Mucosa of descending colon (tissue), 3 donors: ENCODE results near the gene MPRIP. TPM values are rescaled to one million over a fixed set of nuclear protein-coding genes. Genes with fewer than 3 reads are reported as not detected.

ENCODE experiments used
- ATAC-seq: fragments of 200-7000 bp; cut with Tn5 transposase; one replicate; pipeline ENCODE4 v1.9.1; 2020; ENCODE audit warnings: mild to moderate bottlenecking, moderate library complexity
- DNase-seq, 3 donors: peaks; one replicate each; pipeline ENCODE4 v3.0.0-alpha.2; 2020
- H3K36me3 ChIP-seq: fragments of 200-600 bp; one replicate; pipeline ENCODE4 v1.8.0; 2021; ENCODE audit warnings: low read depth, mild to moderate bottlenecking
- H3K4me1 ChIP-seq: fragments of 200-600 bp; one replicate; pipeline ENCODE4 v1.8.0; 2021; ENCODE audit warnings: low read depth, mild to moderate bottlenecking
- H3K4me3 ChIP-seq: fragments of 200-600 bp; one replicate; pipeline ENCODE4 v1.8.0; 2021; ENCODE audit warnings: mild to moderate bottlenecking
- H3K9me3 ChIP-seq: fragments of 200-600 bp; one replicate; pipeline ENCODE4 v1.8.0; 2021; ENCODE audit warnings: mild to moderate bottlenecking
- CTCF ChIP-seq: fragments of 200-600 bp; IDR thresholded peaks from one replicate; pipeline ENCODE4 v1.8.0; 2022; ENCODE audit warnings: antibody characterized with exemption, mild to moderate bottlenecking
- intact Hi-C, 2 donors: fragments of 100-400 bp; cut with DNase I in 1 of 2; cut with micrococcal nuclease in 1 of 2; formaldehyde crosslinking; loops; one replicate each; pipeline versions ENCODE4 v1.11.0 to v1.11.1; 2022; cut with DNase I, micrococcal nuclease
- total RNA-seq, 3 donors: library from RNA; stranded (reverse); fragmentation: NEBNext Ultra II Directional in 2 of 3; extraction: Animal tissue kit (Norgen Biotek cat#: 25700) in 2 of 3; gene quantifications; one replicate each; pipeline versions ENCODE4 v1.2.1 to v1.2.4, GENCODE V29; 2021 to 2023
- donor health status: DM: no; HTN: no; CAD: no; lungs with moderate emphysema.
- donor health status: DM: no; HTN: no; CAD: no.
- donor health status: DM: no; HTN: yes; CAD: no.

The MPRIP gene
- total RNA-seq, 3 donors from 2014 or later, result 150 to 249 (median 231) TPM

- DNase-seq, result peak in 2 of 3 donors; percentile 45 to 54
- H3K9me3 ChIP-seq, result no peaks in the 10 kb centered on the region
- no peak for TF ChIP-seq CTCF
- intact Hi-C loops, result loop anchor here in 1 of 2 donors (10.0 kb wide), 1 partner anchor 142 kb away; no protein-coding TSS in a partner anchor
- H3K36me3 ChIP-seq, result peaks cover 4% of the 10 kb centered on the region
- H3K4me3 ChIP-seq, result no peak overlapping the region
- ATAC-seq, result peak; percentile 70
- H3K4me1 ChIP-seq, result no peaks in the 10 kb centered on the region
Measured at GRCh38 chr17:17146786-17147406, 104.6 kb downstream of the MPRIP start.

GRCh38 chr17:17147821-17148220 is 105.6 kb downstream of the MPRIP start:
- H3K4me3 ChIP-seq, result no peak overlapping the region
- no peak for TF ChIP-seq CTCF
- intact Hi-C loops, result loop anchor here in 1 of 2 donors (10.0 kb wide), 1 partner anchor 143 kb away; no protein-coding TSS in a partner anchor
- H3K9me3 ChIP-seq, result no peaks in the 10 kb centered on the region
- H3K4me1 ChIP-seq, result no peaks in the 10 kb centered on the region
- H3K36me3 ChIP-seq, result peaks cover 4% of the 10 kb centered on the region
- no peak for ATAC-seq
- DNase-seq, result no peak

DNA sequence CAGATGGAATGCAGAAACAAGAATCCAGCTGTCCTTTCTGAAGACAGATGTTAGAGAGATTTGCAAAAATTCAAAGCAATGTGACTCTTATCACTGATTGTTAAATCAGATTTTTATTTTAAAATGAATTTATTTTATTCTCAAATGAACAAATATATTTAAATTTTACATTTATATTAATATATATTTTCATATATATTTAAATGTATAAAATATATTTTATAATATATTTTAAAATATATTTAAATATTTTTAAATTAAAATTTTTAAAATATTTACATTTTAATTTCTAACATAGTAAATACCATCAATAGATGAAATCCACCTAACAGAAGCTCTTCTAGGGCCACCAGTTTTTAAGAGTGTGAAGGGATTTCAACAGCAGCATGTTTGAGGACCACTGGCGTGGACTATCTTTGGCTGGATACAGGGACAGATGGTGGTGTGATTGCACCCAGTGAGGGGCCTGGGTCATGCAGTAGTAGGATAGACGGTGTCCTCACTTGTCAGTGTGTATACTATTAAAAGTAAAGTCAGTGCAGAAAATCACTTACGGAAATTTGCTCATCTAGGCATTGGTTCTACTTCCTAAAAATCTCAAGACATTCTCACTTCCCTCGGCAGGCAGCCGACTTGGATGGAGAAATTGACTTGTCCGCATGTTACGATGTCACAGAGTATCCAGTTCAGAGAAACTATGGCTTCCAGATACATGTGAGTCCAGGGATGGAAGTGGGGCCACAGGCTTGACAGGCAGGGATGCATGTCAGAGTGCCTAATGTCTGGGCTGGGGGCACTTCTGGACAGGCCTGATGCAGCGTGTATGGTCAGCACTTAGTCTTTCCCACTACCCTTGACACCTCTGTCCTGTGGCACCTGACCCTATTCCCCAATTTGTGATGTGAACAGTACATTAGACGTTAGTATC is 107.5 kb downstream of the MPRIP start:
- H3K4me1 ChIP-seq, result no peaks in the 10 kb centered on the region
- H3K36me3 ChIP-seq, result no peaks in the 10 kb centered on the region
- no peak for TF ChIP-seq CTCF
- H3K4me3 ChIP-seq, result no peak overlapping the region
- intact Hi-C loops, result loop anchor here in 1 of 2 donors (10.0 kb wide), 1 partner anchor 145 kb away; no protein-coding TSS in a partner anchor
- no peaks in the 10 kb centered on the region for H3K9me3 ChIP-seq
- ATAC-seq, result no peak
- DNase-seq, result no peak

- Histone ChIP-seq H3K4me1 (no peaks in the 10 kb centered on the region), H3K9me3 (no peaks in the 10 kb centered on the region), H3K36me3 (no peaks in the 10 kb centered on the region), H3K4me3 (no peak overlapping the region)
- ATAC-seq (no peak), DNase-seq (no peak)
- no peak for TF ChIP-seq CTCF
- intact Hi-C loops, result no loop called here
Measured at GRCh38 chr17:17150448-17150800, 108.2 kb downstream of the MPRIP start.

GRCh38 chr17:17151055-17151454 is 108.8 kb downstream of the MPRIP start:
- Histone ChIP-seq H3K4me1 (no peaks in the 10 kb centered on the region), H3K4me3 (no peak overlapping the region), H3K36me3 (no peaks in the 10 kb centered on the region), H3K9me3 (no peaks in the 10 kb centered on the region)
- no peak for ATAC-seq
- intact Hi-C loops, result no loop called here
- DNase-seq, result no peak
- no peak for TF ChIP-seq CTCF
